ENCODE measurements around the gene RAB1B.

GRCh38 chr11:66312549-66313320 lies 44.3 kb downstream of the RAB1B start:
- TF ChIP-seq POLR2A (IDR thresholded peaks at IDR 0.05; ENCODE audit: low read length) (no peak), GATA1 (IDR thresholded peaks at IDR 0.05; ENCODE audit: low read depth, low read length) (no peak)
